NCI-H2107 (cell line): ENCODE data around the gene RTL1.

ENCODE experiments used
- DNase-seq: peaks from one replicate; lab custom pipeline; 2025; lab: John Stamatoyannopoulos, UW

Gene RTL1

GRCh38 chr14:100851586-100851916 is 52.0 kb downstream of the RTL1 start:
- no peak for DNase-seq

GRCh38 chr14:100850841-100851585 is 52.5 kb downstream of the RTL1 start:
- DNase-seq = peak; percentile 30

- DNase-seq = no peak
Observed at GRCh38 chr14:100849115-100849781, 54.3 kb downstream of the RTL1 start.

- DNase-seq = no peak
Observed at GRCh38 chr14:100846309-100846859, 57.1 kb downstream of the RTL1 start.

DNA sequence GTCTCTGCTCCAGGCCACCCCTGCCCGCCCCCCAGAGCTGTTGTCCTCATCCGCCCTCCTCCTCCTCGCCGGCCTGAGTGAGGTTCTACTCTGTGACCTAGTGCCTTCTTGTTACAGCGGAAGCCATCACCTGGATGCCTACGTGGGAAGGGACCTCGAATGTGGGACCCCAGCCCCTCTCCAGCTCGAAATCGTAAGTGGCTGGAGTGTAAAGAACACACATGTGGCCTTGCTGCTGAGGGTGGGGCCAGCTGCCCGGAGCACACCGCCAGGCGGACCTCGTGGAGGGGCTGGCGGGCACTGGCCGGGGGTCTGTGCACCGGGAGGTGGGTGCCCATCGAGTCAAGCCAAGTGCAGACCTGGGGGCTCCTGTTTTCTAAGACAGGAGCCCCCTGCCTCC is 58.2 kb downstream of the RTL1 start:
- no peak for DNase-seq

DNA sequence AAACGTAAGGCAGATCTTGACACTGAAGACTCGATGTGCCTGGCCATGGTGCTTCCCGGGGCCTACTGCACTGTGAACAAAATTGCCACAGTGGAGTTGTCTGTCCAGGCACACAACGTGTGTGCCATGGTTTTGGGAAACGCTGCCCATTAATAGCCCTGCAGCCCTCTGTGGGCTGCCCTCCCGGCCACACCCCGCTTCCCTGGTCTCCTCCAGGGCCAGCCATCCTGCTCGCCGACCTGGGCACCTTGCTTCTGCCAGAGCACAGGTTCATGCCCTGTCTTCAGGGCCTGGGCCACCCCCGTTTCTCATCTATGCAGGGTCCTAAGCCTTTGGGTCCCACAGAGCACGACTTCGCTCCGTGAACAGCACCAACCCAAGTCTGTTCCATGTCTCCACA is 58.7 kb downstream of the RTL1 start:
- no peak for DNase-seq

DNA sequence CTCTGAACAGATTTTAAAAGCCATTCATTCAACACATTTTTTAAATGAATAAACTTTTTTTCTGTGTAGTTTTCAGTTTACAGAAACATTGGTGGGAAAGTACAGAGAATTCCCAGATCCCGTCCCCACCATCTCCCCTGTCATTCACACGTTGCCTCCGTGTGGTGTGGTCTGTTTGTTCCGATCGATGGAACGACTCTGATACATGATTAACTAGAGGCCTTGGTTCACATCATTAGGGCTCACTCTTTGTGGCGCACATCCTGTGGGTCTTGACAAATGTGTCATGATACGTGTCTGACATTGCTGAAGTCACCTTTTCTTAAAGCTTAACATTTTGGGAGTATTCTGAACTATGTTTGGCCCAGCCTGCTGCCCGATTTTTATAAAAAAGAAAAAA is 59.1 kb downstream of the RTL1 start:
- no peak for DNase-seq

- DNase-seq = no peak
Observed at GRCh38 chr14:100844082-100844408, 59.5 kb downstream of the RTL1 start.

DNA sequence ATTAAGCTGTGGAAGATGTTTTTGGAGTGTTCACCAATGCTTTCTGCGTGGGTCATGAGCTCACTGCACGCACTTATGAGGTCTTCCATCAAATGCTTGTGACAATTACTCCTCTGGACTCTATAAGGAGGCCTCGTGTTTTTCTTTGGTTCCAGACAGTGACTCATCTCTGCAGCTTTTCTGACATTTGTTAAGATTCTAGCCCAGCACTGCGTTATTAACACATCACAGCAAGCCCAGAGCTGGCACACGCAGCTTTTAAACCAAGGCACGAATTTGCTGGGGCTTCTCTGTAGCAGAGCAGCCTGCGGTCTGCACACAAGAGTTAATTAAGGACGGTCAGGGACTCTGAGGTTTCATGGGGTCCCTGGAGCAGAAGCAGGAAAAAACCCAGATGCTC is 60.7 kb downstream of the RTL1 start:
- no peak for DNase-seq

DNA sequence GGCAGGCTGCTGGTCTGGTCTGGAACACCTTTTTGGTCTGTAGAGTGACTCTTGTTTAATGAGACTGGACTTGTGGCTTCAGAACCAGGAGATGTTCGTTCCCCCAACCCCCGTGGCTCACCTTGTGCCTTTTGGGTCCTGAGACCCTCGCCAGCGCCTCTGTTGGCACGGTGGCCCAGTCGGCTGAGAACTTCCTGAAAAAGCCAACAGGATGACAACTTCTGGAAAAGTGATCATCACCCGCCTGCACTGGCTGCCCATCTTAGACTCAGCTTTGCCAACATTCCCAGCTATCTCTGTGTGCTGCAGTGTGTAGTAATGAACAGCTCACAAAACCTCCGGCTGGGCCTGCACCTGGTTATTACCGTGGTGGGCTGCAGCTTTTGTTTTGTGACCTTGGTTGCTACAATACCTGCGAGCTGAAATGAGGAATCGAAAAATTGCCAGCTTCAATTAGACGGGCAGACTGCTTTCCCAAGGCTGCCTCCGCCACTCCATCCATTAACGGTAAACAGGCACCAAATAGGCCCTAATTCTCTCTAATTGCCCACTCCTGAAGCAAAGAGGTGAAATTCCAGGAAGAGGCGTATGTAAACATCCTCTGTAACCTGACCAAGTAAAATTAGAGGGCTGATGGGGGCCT is 61.6 kb downstream of the RTL1 start:
- DNase-seq = peak; percentile 60

- DNase-seq = no peak
Observed at GRCh38 chr14:100841066-100841760, 62.3 kb downstream of the RTL1 start.

GRCh38 chr14:100840286-100841065 is 63.0 kb downstream of the RTL1 start:
- DNase-seq = no peak

DNA sequence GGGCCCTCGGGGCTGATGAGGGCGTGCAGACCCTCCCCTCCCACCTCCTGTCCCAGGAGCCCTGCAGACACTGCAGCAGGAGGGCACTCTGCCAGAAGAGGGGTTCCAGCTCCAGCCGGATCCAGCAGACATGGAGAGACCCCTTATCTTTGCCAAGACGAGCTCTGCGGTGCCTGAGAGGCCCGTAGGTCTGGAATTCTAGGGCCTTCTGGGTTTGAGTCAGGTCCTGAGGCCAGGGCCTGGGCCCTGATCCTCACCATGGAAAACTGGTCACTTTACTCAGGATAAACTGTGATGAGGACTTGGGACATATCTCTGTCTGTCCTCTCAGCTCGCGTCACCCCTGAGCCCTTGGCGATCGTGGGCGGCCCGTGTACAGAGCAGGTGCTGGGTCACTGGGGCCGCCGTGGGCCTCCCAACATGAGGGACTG is 63.8 kb downstream of the RTL1 start:
- no peak for DNase-seq

DNA sequence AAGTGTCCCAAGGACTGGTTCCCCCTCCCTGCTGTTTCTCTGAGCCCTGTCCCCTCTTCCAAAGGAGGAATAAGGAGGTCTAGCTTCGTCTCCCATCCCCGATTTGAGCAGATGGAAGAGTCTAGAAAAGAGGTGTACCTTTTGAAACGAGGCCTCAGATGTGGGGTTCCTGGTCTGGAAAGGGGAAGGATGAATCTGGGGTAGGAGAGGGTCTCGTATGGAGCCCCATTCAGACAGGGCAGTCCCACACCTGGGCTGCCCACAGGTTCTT is 64.3 kb downstream of the RTL1 start:
- DNase-seq = no peak

DNA sequence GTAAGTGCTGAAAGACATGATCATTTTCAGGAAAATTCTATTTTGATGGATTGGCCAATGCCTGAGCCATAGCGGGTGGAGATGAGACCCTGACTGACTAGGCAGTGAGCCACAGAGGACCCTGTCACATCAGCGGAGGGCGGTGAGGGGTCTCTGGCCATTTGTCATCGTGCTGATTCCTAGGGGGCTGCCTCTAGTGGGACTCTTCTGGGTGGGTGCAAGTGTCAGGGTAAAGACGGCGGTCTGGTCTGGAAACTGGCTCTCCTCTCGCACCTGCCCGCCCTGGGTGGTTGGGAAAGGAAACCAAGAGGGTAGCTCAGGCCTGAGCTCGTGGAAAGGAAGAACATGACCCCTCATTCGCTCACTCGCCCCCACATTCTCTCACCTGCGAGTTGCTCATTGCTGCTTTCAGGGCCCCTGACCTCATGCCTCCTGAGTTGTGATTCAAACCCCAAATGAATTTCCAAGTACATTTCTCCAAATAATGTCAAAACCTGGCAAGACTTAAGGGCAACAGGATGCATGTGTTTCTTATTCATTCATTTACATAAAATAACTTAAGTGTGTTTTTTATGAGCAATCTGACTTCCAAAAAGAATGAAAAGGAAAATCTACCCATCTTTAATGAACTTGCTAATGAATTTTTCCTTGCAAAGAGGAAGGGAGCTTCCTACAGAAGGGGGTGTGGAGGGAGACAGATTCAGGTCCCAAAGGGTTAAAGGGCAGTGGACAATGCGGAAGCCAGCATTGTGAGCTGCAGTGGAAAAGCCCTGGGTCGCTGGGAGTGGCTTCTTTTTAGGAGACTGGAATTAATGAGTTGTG is 64.8 kb downstream of the RTL1 start:
- no peak for DNase-seq

- DNase-seq = no peak
Observed at GRCh38 chr14:100837805-100838350, 65.6 kb downstream of the RTL1 start.

DNA sequence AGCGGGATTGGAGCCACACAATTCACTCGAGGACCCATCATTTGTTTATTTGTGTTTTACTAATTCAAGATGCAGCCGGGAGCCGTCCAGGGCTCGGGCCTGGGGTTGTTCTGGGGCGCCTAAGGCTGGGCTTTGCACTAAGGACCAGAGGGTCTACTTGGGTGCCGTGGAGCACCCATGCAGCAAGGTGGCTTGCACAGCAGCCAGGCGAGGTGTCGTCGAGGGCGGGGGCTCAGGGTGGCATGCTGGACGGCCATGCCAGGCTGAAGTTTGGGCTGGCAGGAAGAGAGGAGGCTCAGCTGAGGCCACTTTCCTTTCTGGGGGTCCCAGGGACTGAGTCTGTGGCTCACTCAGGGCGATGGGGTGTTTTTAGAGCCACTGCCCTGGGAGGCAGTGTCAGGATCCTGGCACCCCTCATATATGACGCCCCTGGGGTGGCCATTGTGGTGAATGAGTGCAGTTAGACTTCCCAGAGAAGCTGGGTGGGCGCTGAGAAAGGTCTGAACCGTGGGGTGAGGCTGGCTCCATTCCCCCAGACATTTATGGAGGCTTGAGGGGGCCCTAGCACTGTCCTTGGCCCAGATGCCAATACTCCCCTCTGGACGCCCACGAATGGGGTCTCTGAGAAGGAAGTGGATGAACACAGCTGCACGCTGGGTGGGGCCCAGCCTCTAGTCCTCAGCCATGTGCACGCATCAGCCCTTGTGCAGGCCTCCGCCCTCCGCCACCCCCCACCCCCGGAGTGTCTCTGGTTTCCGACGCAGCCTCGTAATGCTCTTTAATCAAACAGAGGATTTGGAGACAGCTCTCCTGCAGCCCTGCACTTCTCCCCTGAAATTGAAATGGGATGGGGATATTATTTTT is 66.3 kb downstream of the RTL1 start:
- DNase-seq = no peak

DNA sequence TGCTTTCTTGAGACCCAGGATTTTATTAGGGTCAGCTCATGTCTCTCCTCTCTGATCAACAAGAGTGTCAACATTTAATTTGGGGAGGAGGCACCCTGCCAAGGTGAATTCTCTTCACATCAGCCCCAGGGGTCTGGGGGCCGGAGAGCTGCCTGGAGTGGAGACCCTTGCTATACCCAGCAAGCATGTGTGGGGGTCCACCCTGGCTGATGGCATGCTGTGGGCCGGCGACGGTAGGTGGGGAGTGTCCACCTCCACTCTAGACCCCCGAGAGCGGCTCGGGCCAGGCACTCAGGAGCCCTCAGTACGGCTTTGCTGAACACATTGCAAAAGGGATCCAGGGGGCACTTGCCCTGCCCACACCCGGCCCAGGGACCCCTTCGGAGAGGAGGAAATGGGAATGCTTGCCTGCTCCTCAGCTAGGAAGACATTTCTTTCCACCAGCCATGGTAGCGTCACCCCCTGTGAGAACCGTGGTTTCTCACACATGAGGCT is 67.2 kb downstream of the RTL1 start:
- no peak for DNase-seq

DNA sequence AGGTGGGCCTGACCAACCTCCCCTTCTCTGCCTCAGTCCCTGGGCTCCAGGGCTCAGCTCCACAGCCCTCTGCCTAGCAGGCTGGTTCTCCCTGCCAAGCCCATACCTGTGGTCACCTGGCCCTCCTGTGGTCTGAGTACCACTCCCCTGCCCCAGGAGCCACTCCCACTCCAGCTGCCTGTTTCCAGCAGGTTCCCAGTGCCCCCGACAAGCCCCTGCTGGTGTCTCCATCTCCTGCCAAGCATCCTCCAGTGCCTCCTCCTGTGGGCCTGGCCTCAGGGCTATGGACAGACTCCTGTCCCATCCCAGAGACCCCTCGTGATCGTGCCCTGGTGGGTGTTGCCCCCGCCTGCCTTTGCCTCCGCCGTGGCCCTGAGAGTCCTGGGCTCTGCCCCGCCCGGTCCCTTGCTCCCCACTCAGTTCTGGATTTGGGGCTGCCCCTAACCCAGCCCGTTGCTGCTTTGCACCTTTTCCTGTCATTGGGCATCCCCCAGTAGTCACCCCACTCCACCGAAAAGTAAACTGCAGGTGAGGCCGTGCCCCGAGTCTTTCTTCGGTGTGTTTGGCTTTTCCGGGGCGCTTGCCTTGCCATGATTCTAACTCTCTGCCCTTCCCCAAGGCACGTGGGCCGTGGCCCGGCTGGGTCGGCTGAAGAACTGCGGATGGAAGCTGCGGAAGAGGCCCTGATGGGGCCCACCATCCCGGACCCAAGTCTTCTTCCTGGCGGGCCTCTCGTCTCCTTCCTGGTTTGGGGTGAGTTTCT is 67.8 kb downstream of the RTL1 start:
- DNase-seq = no peak
